Neutrophil (primary cell): ENCODE results near the gene KRTAP10-8.

ENCODE experiments used
- H3K27ac ChIP-seq: fragments of 200-600 bp; sonication (generic); 2 replicates; pipeline ENCODE4 v1.5.1; 2016; ENCODE audit warnings: mild to moderate bottlenecking, moderate library complexity
- H3K27me3 ChIP-seq: fragments of 200-600 bp; sonication (generic); 2 replicates; pipeline ENCODE4 v1.6.0; 2016; ENCODE audit warnings: mild to moderate bottlenecking
- H3K36me3 ChIP-seq: fragments of 200-600 bp; sonication (generic); 2 replicates; pipeline ENCODE4 v1.5.1; 2017
- H3K4me1 ChIP-seq, 2 experiments: fragments of 200-600 bp in 1 of 2; sonication (generic) in 1 of 2; 1 replicate in 1 of 2; 2 replicates in 1 of 2; pipeline versions ENCODE4 v1.5.1 to v1.6.1; 2013 to 2016; ENCODE audit warnings: low read depth in 1 of 2, low read length in 1 of 2, mild to moderate bottlenecking in 1 of 2, moderate library complexity in 1 of 2; ENCODE audit not compliant: control insufficient read depth in 1 of 2, insufficient read depth in 1 of 2
- H3K4me3 ChIP-seq, 2 experiments: fragments of 200-600 bp in 1 of 2; sonication (generic) in 1 of 2; 1 replicate in 1 of 2; 2 replicates in 1 of 2; pipeline ENCODE4 v1.5.1; 2013 to 2016; ENCODE audit warnings: low read depth in 1 of 2, low read length in 1 of 2, mild to moderate bottlenecking in 1 of 2, moderate library complexity in 1 of 2
- H3K9me3 ChIP-seq: fragments of 200-600 bp; sonication (generic); 2 replicates; pipeline ENCODE4 v1.5.1; 2016
- CTCF ChIP-seq: fragments of 200-600 bp; sonication (generic); IDR thresholded peaks from 2 replicates; pipeline ENCODE4 v1.5.1; 2016; ENCODE audit warnings: antibody characterized with exemption

The KRTAP10-8 gene

GRCh38 chr21:44601596-44602462 is 10.1 kb upstream of the KRTAP10-8 start:
- H3K27me3 ChIP-seq: peaks cover 22% of the 10 kb centered on the region
- no peaks in the 10 kb centered on the region for H3K36me3 ChIP-seq
- TF ChIP-seq CTCF: no peak
- H3K27ac ChIP-seq: no peak overlapping the region
- no peaks in the 10 kb centered on the region for H3K9me3 ChIP-seq
- H3K4me1 ChIP-seq: no peaks in the 10 kb centered on the region
- H3K4me3 ChIP-seq: no peak overlapping the region

- no peak overlapping the region for H3K27ac ChIP-seq
- peaks cover 22% of the 10 kb centered on the region for H3K27me3 ChIP-seq
- TF ChIP-seq CTCF: no peak
- no peaks in the 10 kb centered on the region for H3K9me3 ChIP-seq
- no peak overlapping the region for H3K4me3 ChIP-seq
- no peaks in the 10 kb centered on the region for H3K4me1 ChIP-seq
- no peaks in the 10 kb centered on the region for H3K36me3 ChIP-seq
Measured at GRCh38 chr21:44602463-44602850, 9.4 kb upstream of the KRTAP10-8 start.

- Histone ChIP-seq H3K27ac (no peak overlapping the region), H3K27me3 (peaks cover 20% of the 10 kb centered on the region), H3K4me1 (no peaks in the 10 kb centered on the region), H3K9me3 (no peaks in the 10 kb centered on the region), H3K4me3 (no peak overlapping the region), H3K36me3 (no peaks in the 10 kb centered on the region)
- TF ChIP-seq CTCF: no peak
Measured at GRCh38 chr21:44603109-44603875, 8.6 kb upstream of the KRTAP10-8 start.

GRCh38 chr21:44603911-44604310 is 8.0 kb upstream of the KRTAP10-8 start:
- Histone ChIP-seq H3K27ac (no peak overlapping the region), H3K36me3 (no peaks in the 10 kb centered on the region), H3K9me3 (no peaks in the 10 kb centered on the region), H3K4me1 (no peaks in the 10 kb centered on the region), H3K27me3 (peaks cover 15% of the 10 kb centered on the region), H3K4me3 (no peak overlapping the region)
- TF ChIP-seq CTCF: no peak

- Histone ChIP-seq H3K27me3 (peaks cover 15% of the 10 kb centered on the region), H3K9me3 (no peaks in the 10 kb centered on the region), H3K4me1 (no peaks in the 10 kb centered on the region), H3K36me3 (no peaks in the 10 kb centered on the region), H3K27ac (no peak overlapping the region), H3K4me3 (no peak overlapping the region)
- no peak for TF ChIP-seq CTCF
Measured at GRCh38 chr21:44606495-44606894, 5.4 kb upstream of the KRTAP10-8 start.
